SK-N-SH treated with all-trans-retinoic acid at 6 μM for 48 hours (cell line): ENCODE measurements around the gene KCMF1.

Experiments
- ATAC-seq: fragments of 200-7000 bp; cut with Tn5 transposase; 3 replicates; pipeline ENCODE4 v1.9.1; 2020; ENCODE audit warnings: mild to moderate bottlenecking, moderate library complexity
- BACH2 ChIP-seq: fragments of 250-450 bp; sonication (Bioruptor Pico); IDR thresholded peaks from 2 replicates; pipeline ENCODE4 v1.9.0; 2021; ENCODE audit warnings: mild to moderate bottlenecking, borderline replicate concordance
- CSDC2 ChIP-seq: fragments of 250-450 bp; sonication (Bioruptor Pico); IDR thresholded peaks from 2 replicates; pipeline ENCODE4 v1.5.0; 2020; ENCODE audit warnings: mild to moderate bottlenecking, moderate library complexity
- ESRRG ChIP-seq: fragments of 250-450 bp; sonication (Bioruptor Pico); IDR thresholded peaks from 2 replicates; pipeline ENCODE4 v1.6.1; 2021; ENCODE audit warnings: mild to moderate bottlenecking
- GLIS3 ChIP-seq: fragments of 250-450 bp; sonication (Bioruptor Pico); IDR thresholded peaks from 2 replicates; pipeline ENCODE4 v1.5.0; 2020; ENCODE audit warnings: mild to moderate bottlenecking, moderate library complexity
- ISL1 ChIP-seq: fragments of 250-450 bp; sonication (Bioruptor Pico); IDR thresholded peaks from 2 replicates; pipeline ENCODE4 v2.1.2; 2022; ENCODE audit warnings: mild to moderate bottlenecking, moderate library complexity
- OSR1 ChIP-seq: fragments of 250-450 bp; sonication (Bioruptor Pico); IDR thresholded peaks from 2 replicates; pipeline ENCODE4 v1.8.0; 2022; ENCODE audit warnings: moderate library complexity, mild to moderate bottlenecking, inconsistent platforms
- PPARA ChIP-seq: fragments of 250-450 bp; sonication (Bioruptor Pico); IDR thresholded peaks from 2 replicates; pipeline ENCODE4 v1.5.0; 2020; ENCODE audit warnings: mild to moderate bottlenecking, borderline replicate concordance
- RARB ChIP-seq: fragments of 250-450 bp; sonication (Bioruptor Pico); IDR thresholded peaks from 2 replicates; pipeline ENCODE4 v1.8.0; 2021; ENCODE audit warnings: mild to moderate bottlenecking, moderate library complexity
- SNAI2 ChIP-seq: fragments of 250-450 bp; sonication (Bioruptor Pico); IDR thresholded peaks from 2 replicates; pipeline ENCODE4 v1.5.0; 2020; ENCODE audit warnings: mild to moderate bottlenecking, moderate library complexity
- TCF4 ChIP-seq: fragments of 250-450 bp; sonication (Bioruptor Pico); IDR thresholded peaks from 2 replicates; pipeline ENCODE4 v1.8.0; 2021; ENCODE audit warnings: mild to moderate bottlenecking, moderate library complexity, borderline replicate concordance
- TOX ChIP-seq: fragments of 250-450 bp; sonication (Bioruptor Pico); IDR thresholded peaks from 2 replicates; pipeline ENCODE4 v1.8.0; 2021; ENCODE audit warnings: mild to moderate bottlenecking, moderate library complexity, borderline replicate concordance
- ZC3H10 ChIP-seq: fragments of 250-450 bp; sonication (Bioruptor Pico); IDR thresholded peaks from 2 replicates; pipeline ENCODE4 v1.5.1; 2021; ENCODE audit warnings: mild to moderate bottlenecking, moderate library complexity
- ZFP3 ChIP-seq: fragments of 250-450 bp; sonication (Bioruptor Pico); IDR thresholded peaks from 2 replicates; pipeline ENCODE4 v1.5.0; 2020; ENCODE audit warnings: mild to moderate bottlenecking, moderate library complexity
- ZFP30 ChIP-seq: fragments of 450-650 bp; formaldehyde crosslinking; IDR thresholded peaks from 2 replicates; pipeline ENCODE4 v1.5.0; 2022; ENCODE audit warnings: mild to moderate bottlenecking, moderate library complexity
- ZNF70 ChIP-seq: fragments of 450-650 bp; formaldehyde crosslinking; IDR thresholded peaks from 2 replicates; pipeline ENCODE4 v1.5.0; 2020; ENCODE audit warnings: mild to moderate bottlenecking, moderate library complexity
- ZNF8 ChIP-seq: fragments of 450-650 bp; formaldehyde crosslinking; IDR thresholded peaks from 2 replicates; pipeline ENCODE4 v1.5.0; 2020; ENCODE audit warnings: mild to moderate bottlenecking, moderate library complexity
- TF ChIP-seq, protein P1 (sequence below): fragments of 250-450 bp; sonication (Bioruptor Pico); IDR thresholded peaks from 2 replicates; pipeline ENCODE4 v1.8.0; 2020; ENCODE audit warnings: mild to moderate bottlenecking, moderate library complexity, borderline replicate concordance
- TF ChIP-seq, protein P2 (sequence below): fragments of 250-450 bp; sonication (Bioruptor Pico); IDR thresholded peaks from 2 replicates; pipeline ENCODE4 v1.5.1; 2020; ENCODE audit warnings: low read depth, mild to moderate bottlenecking, moderate library complexity
- TF ChIP-seq, protein P3 (sequence below): fragments of 250-450 bp; sonication (Bioruptor Pico); IDR thresholded peaks from 2 replicates; pipeline ENCODE4 v1.5.0; 2020; ENCODE audit warnings: mild to moderate bottlenecking, moderate library complexity
- TF ChIP-seq, protein P4 (sequence below): fragments of 250-450 bp; sonication (Bioruptor Pico); IDR thresholded peaks from 2 replicates; pipeline ENCODE4 v1.8.0; 2021; ENCODE audit warnings: low read depth, mild to moderate bottlenecking, moderate library complexity, borderline replicate concordance

Gene KCMF1

DNA sequence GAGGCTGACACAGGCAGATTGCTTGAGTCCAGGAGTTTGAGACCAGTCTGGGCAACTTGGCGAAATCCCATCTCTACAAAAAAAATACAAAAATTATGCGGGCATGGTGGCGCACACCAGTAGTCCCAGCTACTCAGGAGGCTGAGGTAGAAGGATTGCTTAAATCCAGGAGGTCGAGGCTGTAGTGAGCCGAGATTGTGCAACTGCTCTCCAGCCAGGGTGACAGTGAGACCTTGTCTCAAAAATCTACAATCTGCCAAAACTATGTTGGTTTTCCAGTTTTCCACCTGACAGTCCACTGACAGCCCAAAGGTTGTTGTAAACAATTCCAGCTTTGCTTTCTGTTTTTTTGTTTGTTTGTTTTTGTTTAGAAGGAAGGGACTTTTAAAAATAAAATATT, 51.3 kb downstream of the KCMF1 start:
- TF ChIP-seq RARB = no peak
- no peak for TF ChIP-seq PPARA (CRISPR knock-in tag)
- no peak for TF ChIP-seq SNAI2 (CRISPR knock-in tag)
- TF ChIP-seq ZC3H10 (CRISPR knock-in tag) = no peak
- TF ChIP-seq OSR1 (CRISPR knock-in tag) = no peak
- no peak for ATAC-seq

DNA sequence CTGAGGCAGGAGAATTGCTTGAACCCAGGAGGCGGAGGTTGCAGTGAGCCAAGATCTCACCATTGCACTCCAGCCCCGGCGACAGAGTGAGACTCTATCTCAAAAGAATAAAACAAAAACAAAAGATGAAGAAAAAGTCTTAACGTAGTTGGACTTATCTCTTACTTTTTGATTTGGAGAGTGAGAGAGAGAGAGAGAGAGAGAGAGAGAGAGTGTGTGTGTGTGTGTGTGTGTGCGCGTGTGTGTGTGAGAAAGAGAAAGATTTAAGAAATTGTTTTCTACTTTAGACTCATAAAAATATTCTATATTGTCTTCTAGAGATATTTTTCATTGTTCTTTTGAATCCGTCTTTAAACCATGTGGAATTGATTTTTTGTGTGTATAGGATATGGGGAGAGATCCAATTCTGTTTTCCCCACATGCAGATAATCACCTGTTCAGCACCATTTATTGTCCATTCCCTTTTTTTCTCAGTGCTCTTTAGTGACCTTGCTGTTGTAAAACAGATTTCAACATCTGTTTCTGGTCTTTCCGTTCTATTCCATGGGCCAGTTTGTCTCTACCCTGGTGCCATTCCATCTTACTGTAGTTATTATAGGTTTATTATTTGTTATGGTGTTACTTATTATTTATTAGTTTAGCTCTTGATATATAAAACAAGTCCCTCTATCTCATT, 53.5 kb downstream of the KCMF1 start:
- ATAC-seq = no peak
- TF ChIP-seq, protein P1, sequence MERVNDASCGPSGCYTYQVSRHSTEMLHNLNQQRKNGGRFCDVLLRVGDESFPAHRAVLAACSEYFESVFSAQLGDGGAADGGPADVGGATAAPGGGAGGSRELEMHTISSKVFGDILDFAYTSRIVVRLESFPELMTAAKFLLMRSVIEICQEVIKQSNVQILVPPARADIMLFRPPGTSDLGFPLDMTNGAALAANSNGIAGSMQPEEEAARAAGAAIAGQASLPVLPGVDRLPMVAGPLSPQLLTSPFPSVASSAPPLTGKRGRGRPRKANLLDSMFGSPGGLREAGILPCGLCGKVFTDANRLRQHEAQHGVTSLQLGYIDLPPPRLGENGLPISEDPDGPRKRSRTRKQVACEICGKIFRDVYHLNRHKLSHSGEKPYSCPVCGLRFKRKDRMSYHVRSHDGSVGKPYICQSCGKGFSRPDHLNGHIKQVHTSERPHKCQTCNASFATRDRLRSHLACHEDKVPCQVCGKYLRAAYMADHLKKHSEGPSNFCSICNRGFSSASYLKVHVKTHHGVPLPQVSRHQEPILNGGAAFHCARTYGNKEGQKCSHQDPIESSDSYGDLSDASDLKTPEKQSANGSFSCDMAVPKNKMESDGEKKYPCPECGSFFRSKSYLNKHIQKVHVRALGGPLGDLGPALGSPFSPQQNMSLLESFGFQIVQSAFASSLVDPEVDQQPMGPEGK (CRISPR knock-in tag) = no peak
- TF ChIP-seq GLIS3 (no peak), ZNF70 (no peak), BACH2 (CRISPR knock-in tag) (no peak), ISL1 (CRISPR knock-in tag) (no peak), TCF4 (no peak), ESRRG (CRISPR knock-in tag) (no peak)

DNA sequence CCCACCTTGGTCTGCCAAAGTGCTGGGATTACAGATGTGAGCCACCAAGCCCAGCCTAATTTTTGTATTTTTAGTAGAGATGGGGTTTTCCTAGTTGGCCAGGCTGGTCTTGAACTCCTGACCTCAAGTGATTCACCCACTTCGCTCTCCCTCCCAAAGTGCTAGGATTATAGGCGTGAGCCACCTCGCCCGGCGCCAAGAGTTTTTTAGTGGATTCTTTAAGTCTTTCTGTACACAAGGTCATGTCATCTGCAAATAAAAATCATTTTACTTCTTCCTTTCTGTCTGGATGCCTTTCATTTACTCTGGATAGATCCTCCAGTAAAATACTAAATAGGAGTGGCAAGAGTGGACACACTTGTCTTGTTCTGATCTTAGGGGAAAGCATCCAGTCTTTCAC, 61.7 kb downstream of the KCMF1 start:
- TF ChIP-seq, protein P1 (CRISPR knock-in tag) = no peak
- TF ChIP-seq, protein P2, sequence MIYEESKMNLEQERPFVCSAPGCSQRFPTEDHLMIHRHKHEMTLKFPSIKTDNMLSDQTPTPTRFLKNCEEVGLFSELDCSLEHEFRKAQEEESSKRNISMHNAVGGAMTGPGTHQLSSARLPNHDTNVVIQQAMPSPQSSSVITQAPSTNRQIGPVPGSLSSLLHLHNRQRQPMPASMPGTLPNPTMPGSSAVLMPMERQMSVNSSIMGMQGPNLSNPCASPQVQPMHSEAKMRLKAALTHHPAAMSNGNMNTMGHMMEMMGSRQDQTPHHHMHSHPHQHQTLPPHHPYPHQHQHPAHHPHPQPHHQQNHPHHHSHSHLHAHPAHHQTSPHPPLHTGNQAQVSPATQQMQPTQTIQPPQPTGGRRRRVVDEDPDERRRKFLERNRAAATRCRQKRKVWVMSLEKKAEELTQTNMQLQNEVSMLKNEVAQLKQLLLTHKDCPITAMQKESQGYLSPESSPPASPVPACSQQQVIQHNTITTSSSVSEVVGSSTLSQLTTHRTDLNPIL (CRISPR knock-in tag) = no peak
- TF ChIP-seq SNAI2 (CRISPR knock-in tag) (no peak), ZC3H10 (CRISPR knock-in tag) (no peak), CSDC2 (no peak), RARB (no peak), ZFP3 (CRISPR knock-in tag) (no peak), OSR1 (CRISPR knock-in tag) (no peak), ZFP30 (CRISPR knock-in tag) (no peak), ZNF70 (no peak), TCF4 (no peak), ISL1 (CRISPR knock-in tag) (no peak), ESRRG (CRISPR knock-in tag) (no peak)
- TF ChIP-seq, protein P3, sequence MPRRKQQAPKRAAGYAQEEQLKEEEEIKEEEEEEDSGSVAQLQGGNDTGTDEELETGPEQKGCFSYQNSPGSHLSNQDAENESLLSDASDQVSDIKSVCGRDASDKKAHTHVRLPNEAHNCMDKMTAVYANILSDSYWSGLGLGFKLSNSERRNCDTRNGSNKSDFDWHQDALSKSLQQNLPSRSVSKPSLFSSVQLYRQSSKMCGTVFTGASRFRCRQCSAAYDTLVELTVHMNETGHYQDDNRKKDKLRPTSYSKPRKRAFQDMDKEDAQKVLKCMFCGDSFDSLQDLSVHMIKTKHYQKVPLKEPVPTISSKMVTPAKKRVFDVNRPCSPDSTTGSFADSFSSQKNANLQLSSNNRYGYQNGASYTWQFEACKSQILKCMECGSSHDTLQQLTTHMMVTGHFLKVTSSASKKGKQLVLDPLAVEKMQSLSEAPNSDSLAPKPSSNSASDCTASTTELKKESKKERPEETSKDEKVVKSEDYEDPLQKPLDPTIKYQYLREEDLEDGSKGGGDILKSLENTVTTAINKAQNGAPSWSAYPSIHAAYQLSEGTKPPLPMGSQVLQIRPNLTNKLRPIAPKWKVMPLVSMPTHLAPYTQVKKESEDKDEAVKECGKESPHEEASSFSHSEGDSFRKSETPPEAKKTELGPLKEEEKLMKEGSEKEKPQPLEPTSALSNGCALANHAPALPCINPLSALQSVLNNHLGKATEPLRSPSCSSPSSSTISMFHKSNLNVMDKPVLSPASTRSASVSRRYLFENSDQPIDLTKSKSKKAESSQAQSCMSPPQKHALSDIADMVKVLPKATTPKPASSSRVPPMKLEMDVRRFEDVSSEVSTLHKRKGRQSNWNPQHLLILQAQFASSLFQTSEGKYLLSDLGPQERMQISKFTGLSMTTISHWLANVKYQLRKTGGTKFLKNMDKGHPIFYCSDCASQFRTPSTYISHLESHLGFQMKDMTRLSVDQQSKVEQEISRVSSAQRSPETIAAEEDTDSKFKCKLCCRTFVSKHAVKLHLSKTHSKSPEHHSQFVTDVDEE (CRISPR knock-in tag) = no peak
- TF ChIP-seq, protein P4, sequence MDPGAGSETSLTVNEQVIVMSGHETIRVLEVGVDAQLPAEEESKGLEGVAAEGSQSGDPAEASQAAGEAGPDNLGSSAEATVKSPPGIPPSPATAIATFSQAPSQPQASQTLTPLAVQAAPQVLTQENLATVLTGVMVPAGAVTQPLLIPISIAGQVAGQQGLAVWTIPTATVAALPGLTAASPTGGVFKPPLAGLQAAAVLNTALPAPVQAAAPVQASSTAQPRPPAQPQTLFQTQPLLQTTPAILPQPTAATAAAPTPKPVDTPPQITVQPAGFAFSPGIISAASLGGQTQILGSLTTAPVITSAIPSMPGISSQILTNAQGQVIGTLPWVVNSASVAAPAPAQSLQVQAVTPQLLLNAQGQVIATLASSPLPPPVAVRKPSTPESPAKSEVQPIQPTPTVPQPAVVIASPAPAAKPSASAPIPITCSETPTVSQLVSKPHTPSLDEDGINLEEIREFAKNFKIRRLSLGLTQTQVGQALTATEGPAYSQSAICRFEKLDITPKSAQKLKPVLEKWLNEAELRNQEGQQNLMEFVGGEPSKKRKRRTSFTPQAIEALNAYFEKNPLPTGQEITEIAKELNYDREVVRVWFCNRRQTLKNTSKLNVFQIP (CRISPR knock-in tag) = no peak
- no peak for ATAC-seq

DNA sequence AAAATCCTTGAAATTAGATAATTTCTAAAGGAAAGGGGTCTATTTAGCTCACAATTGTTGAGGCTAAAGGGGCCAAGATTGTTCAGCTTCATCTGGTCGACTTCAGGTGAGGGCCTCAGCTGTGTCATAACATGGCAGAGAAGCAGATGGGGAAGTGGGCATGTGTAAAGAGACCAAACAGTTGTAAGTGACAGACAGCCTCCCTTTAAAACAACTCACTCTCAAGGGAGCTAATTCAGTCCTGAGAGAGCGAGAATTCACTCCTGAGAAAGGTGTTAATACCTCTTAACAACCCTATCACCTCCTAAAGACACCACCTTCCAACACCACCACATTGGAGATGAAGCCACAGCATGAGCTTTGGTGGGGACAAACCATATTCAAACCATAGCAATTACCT, 62.4 kb downstream of the KCMF1 start:
- no peak for ATAC-seq
- TF ChIP-seq ISL1 (CRISPR knock-in tag) (no peak), ZNF8 (CRISPR knock-in tag) (no peak), TOX (CRISPR knock-in tag) (no peak), ZFP3 (CRISPR knock-in tag) (no peak), PPARA (CRISPR knock-in tag) (no peak), BACH2 (CRISPR knock-in tag) (no peak), CSDC2 (no peak)
- TF ChIP-seq, protein P4 (CRISPR knock-in tag) = no peak
- TF ChIP-seq, protein P2 (CRISPR knock-in tag) = no peak
